HL-60 (cell line): ENCODE results near the gene TBC1D5.

Source experiments
- TF ChIP-seq, protein P1 (sequence below): IDR thresholded peaks from one replicate; pipeline ENCODE4 v1.5.1; 2011; ENCODE audit warnings: low read length, control low read depth, inconsistent platforms; ENCODE audit not compliant: insufficient read depth
- TF ChIP-seq, protein P2 (sequence below): IDR thresholded peaks from 2 replicates; pipeline ENCODE4 v1.6.1; 2012; ENCODE audit warnings: low read depth; ENCODE audit not compliant: insufficient replicate concordance

DNA sequence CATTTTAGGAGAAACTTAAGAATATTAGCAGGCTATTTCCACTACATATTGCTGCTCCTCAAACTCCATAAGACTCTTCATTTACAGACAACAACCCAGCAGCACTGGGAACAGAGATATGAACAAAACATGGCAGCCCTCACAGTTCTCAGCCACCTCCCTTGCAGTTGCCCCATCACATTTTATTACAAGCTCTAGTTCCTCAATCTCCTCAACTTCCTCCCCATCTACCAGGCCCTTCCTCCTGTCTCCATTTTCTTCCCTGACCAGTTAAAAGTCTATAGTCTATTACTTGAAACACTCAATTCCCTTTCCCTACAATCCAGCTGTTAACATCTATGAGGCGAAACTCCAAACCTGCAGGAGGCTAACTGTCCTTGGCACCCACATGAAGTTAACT is 412.5 kb downstream of the TBC1D5 start:
- TF ChIP-seq, protein P1, sequence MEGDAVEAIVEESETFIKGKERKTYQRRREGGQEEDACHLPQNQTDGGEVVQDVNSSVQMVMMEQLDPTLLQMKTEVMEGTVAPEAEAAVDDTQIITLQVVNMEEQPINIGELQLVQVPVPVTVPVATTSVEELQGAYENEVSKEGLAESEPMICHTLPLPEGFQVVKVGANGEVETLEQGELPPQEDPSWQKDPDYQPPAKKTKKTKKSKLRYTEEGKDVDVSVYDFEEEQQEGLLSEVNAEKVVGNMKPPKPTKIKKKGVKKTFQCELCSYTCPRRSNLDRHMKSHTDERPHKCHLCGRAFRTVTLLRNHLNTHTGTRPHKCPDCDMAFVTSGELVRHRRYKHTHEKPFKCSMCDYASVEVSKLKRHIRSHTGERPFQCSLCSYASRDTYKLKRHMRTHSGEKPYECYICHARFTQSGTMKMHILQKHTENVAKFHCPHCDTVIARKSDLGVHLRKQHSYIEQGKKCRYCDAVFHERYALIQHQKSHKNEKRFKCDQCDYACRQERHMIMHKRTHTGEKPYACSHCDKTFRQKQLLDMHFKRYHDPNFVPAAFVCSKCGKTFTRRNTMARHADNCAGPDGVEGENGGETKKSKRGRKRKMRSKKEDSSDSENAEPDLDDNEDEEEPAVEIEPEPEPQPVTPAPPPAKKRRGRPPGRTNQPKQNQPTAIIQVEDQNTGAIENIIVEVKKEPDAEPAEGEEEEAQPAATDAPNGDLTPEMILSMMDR: no peak
- TF ChIP-seq, protein P2, sequence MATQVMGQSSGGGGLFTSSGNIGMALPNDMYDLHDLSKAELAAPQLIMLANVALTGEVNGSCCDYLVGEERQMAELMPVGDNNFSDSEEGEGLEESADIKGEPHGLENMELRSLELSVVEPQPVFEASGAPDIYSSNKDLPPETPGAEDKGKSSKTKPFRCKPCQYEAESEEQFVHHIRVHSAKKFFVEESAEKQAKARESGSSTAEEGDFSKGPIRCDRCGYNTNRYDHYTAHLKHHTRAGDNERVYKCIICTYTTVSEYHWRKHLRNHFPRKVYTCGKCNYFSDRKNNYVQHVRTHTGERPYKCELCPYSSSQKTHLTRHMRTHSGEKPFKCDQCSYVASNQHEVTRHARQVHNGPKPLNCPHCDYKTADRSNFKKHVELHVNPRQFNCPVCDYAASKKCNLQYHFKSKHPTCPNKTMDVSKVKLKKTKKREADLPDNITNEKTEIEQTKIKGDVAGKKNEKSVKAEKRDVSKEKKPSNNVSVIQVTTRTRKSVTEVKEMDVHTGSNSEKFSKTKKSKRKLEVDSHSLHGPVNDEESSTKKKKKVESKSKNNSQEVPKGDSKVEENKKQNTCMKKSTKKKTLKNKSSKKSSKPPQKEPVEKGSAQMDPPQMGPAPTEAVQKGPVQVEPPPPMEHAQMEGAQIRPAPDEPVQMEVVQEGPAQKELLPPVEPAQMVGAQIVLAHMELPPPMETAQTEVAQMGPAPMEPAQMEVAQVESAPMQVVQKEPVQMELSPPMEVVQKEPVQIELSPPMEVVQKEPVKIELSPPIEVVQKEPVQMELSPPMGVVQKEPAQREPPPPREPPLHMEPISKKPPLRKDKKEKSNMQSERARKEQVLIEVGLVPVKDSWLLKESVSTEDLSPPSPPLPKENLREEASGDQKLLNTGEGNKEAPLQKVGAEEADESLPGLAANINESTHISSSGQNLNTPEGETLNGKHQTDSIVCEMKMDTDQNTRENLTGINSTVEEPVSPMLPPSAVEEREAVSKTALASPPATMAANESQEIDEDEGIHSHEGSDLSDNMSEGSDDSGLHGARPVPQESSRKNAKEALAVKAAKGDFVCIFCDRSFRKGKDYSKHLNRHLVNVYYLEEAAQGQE: no peak
